H9 (cell line): ENCODE data around the gene EFNB2. TPM values are rescaled to one million over a fixed set of nuclear protein-coding genes. Genes with fewer than 3 reads are reported as not detected.

Experiments used
- DNase-seq: peaks from one replicate; pipeline ENCODE4 v3.0.0-alpha.2; 2017
- H2AFZ ChIP-seq: one replicate; pipeline ENCODE4 v1.6.1; 2013; ENCODE audit warnings: mild to moderate bottlenecking, low read length, control low read depth, moderate library complexity
- H2AK5ac ChIP-seq: 2 replicates; pipeline ENCODE4 v1.6.1; 2013; ENCODE audit warnings: low read length, control low read depth, mixed read lengths; ENCODE audit not compliant: insufficient read length
- H2BK120ac ChIP-seq: one replicate; pipeline ENCODE4 v1.6.1; 2013; ENCODE audit warnings: low read depth, mild to moderate bottlenecking, low read length, control low read depth, inconsistent platforms; ENCODE audit not compliant: poor library complexity, severe bottlenecking
- H2BK12ac ChIP-seq: 2 replicates; pipeline ENCODE4 v1.6.1; 2013; ENCODE audit warnings: low read length, control low read depth, mixed read lengths, low read depth; ENCODE audit not compliant: insufficient read length
- H2BK15ac ChIP-seq: 2 replicates; pipeline ENCODE4 v1.6.1; 2013; ENCODE audit warnings: low read depth, low read length, control low read depth
- H2BK20ac ChIP-seq: one replicate; pipeline ENCODE4 v1.6.1; 2013; ENCODE audit warnings: low read depth, mild to moderate bottlenecking, low read length, control low read depth, inconsistent platforms; ENCODE audit not compliant: poor library complexity, severe bottlenecking
- H2BK5ac ChIP-seq: 2 replicates; pipeline ENCODE4 v1.6.1; 2013; ENCODE audit warnings: low read length, control low read depth, mixed read lengths; ENCODE audit not compliant: insufficient read length
- H3K14ac ChIP-seq: 2 replicates; pipeline ENCODE4 v1.6.1; 2013; ENCODE audit warnings: low read length, control low read depth; ENCODE audit not compliant: insufficient read depth
- H3K18ac ChIP-seq: 2 replicates; pipeline ENCODE4 v1.6.1; 2013; ENCODE audit warnings: low read depth, mild to moderate bottlenecking, mixed read lengths, low read length, control low read depth; ENCODE audit not compliant: insufficient read length
- H3K23ac ChIP-seq: 2 replicates; pipeline ENCODE4 v1.6.1; 2013; ENCODE audit warnings: low read length, control low read depth, mixed read lengths, low read depth; ENCODE audit not compliant: insufficient read length
- H3K23me2 ChIP-seq: 2 replicates; pipeline ENCODE4 v1.6.1; 2013; ENCODE audit warnings: low read depth, mild to moderate bottlenecking, mixed read lengths, low read length, control low read depth; ENCODE audit not compliant: insufficient read length, poor library complexity, severe bottlenecking
- H3K27ac ChIP-seq: 2 replicates; pipeline ENCODE4 v1.5.1; 2013; ENCODE audit warnings: low read length, control low read depth, mixed read lengths, low read depth; ENCODE audit not compliant: insufficient read length
- H3K27me3 ChIP-seq: 2 replicates; pipeline ENCODE4 v1.6.1; 2013; ENCODE audit warnings: low read length, control low read depth, inconsistent platforms; ENCODE audit not compliant: insufficient read depth
- H3K4ac ChIP-seq: 2 replicates; pipeline ENCODE4 v1.6.1; 2013; ENCODE audit warnings: low read depth, mild to moderate bottlenecking, control low read depth, inconsistent platforms, low read length, moderate library complexity
- H3K4me1 ChIP-seq: 2 replicates; pipeline ENCODE4 v1.6.1; 2013; ENCODE audit warnings: low read length, control low read depth, inconsistent platforms; ENCODE audit not compliant: insufficient read depth
- H3K4me2 ChIP-seq: 2 replicates; pipeline ENCODE4 v1.6.1; 2013; ENCODE audit warnings: low read length, control low read depth, mixed read lengths; ENCODE audit not compliant: insufficient read length, insufficient read depth
- H3K56ac ChIP-seq: 2 replicates; pipeline ENCODE4 v1.6.1; 2013; ENCODE audit warnings: low read depth, mild to moderate bottlenecking, mixed read lengths, low read length, control low read depth; ENCODE audit not compliant: insufficient read length
- H3K79me1 ChIP-seq: 2 replicates; pipeline ENCODE4 v1.6.1; 2013; ENCODE audit warnings: low read depth, mild to moderate bottlenecking, moderate library complexity, low read length, control low read depth, inconsistent platforms; ENCODE audit not compliant: insufficient read depth, poor library complexity, severe bottlenecking
- H3K79me2 ChIP-seq: 2 replicates; pipeline ENCODE4 v1.6.1; 2013; ENCODE audit warnings: low read length, control low read depth, inconsistent platforms; ENCODE audit not compliant: insufficient read depth
- H3K9ac ChIP-seq: 2 replicates; pipeline ENCODE4 v1.6.1; 2013; ENCODE audit warnings: low read length, control low read depth, mixed read lengths; ENCODE audit not compliant: insufficient read length; ENCODE audit errors: extremely low read depth
- H3K9me3 ChIP-seq: one replicate; pipeline ENCODE4 v1.6.1; 2013; ENCODE audit warnings: low read depth, low read length, inconsistent platforms; ENCODE audit not compliant: control insufficient read depth
- H3T11ph ChIP-seq: one replicate; pipeline ENCODE4 v1.6.1; 2013; ENCODE audit warnings: mild to moderate bottlenecking, low read length, control low read depth, inconsistent platforms
- H4K20me1 ChIP-seq: one replicate; pipeline ENCODE4 v1.6.1; 2013; ENCODE audit not compliant: control insufficient read depth, insufficient read length, insufficient read depth
- H4K5ac ChIP-seq: 2 replicates; pipeline ENCODE4 v1.6.1; 2013; ENCODE audit warnings: low read depth, mild to moderate bottlenecking, mixed read lengths, low read length, control low read depth; ENCODE audit not compliant: insufficient read length
- H4K8ac ChIP-seq: replicated peaks from 2 replicates; pipeline ENCODE4 v1.6.1; 2013; ENCODE audit warnings: low read length, control low read depth, mixed read lengths, low read depth; ENCODE audit not compliant: insufficient read length
- H4K91ac ChIP-seq: 2 replicates; pipeline ENCODE4 v1.6.1; 2013; ENCODE audit warnings: low read depth, mild to moderate bottlenecking, moderate library complexity, mixed read lengths, low read length, control low read depth; ENCODE audit not compliant: insufficient read length
- H3K27ac Mint-ChIP-seq, 3 experiments: 2 replicates in 2 of 3; 3 replicates in 1 of 3; pipeline ENCODE4 v1.8.0; 2020 to 2021; ENCODE audit warnings: mixed read lengths in 3 of 3, mild to moderate bottlenecking in 1 of 3, moderate library complexity in 1 of 3
- H3K27me3 Mint-ChIP-seq: 2 replicates; pipeline ENCODE4 v1.8.0; 2021; ENCODE audit warnings: low read depth, mild to moderate bottlenecking, moderate library complexity, mixed read lengths
- H3K36me3 Mint-ChIP-seq, 3 experiments: 2 replicates in 2 of 3; 3 replicates in 1 of 3; pipeline ENCODE4 v1.8.0; 2020 to 2021; ENCODE audit warnings: low read depth in 3 of 3, mixed read lengths in 3 of 3; ENCODE audit not compliant: insufficient read depth in 1 of 3
- H3K4me1 Mint-ChIP-seq, 2 experiments: 2 replicates each; pipeline ENCODE4 v1.8.0; 2020; ENCODE audit warnings: mixed read lengths in 2 of 2
- H3K4me3 Mint-ChIP-seq, 2 experiments: 2 replicates in 1 of 2; 3 replicates in 1 of 2; pipeline ENCODE4 v1.8.0; 2020 to 2021; ENCODE audit warnings: mild to moderate bottlenecking in 2 of 2, mixed read lengths in 2 of 2, moderate library complexity in 1 of 2
- H3K9me3 Mint-ChIP-seq, 2 experiments: 2 replicates in 1 of 2; 3 replicates in 1 of 2; pipeline ENCODE4 v1.8.0; 2020; ENCODE audit warnings: mild to moderate bottlenecking in 2 of 2, mixed read lengths in 2 of 2, moderate library complexity in 1 of 2
- CTCF ChIP-seq: fragments of 200-600 bp; sonication (generic); conservative IDR thresholded peaks from 3 replicates; pipeline ENCODE4 v1.8.0; 2021; ENCODE audit warnings: antibody characterized with exemption, mild to moderate bottlenecking
- WGBS: extraction: QIAGEN DNeasy Blood & Tissue Kit; methylation state at CpG from one replicate; pipeline ENCODE4 v1.1.7; 2013; ENCODE audit warnings: missing lambda C conversion rate, low lambda C conversion rate, mixed read lengths; ENCODE audit not compliant: insufficient read length; ENCODE audit errors: extremely low coverage; 5-methylcytosine and 5-hydroxymethylcytosine counted together
- total RNA-seq: library from RNA; stranded (reverse); gene quantifications from 2 replicates; pipeline ENCODE4 v1.2.1, GENCODE V29; 2021

The EFNB2 gene
- total RNA-seq, 1 experiment from 2014 or later = 12.7 TPM

GRCh38 chr13:106527445-106527801, 8.0 kb downstream of the EFNB2 start:
- H3K27ac Mint-ChIP-seq = no peak overlapping the region
- no peak overlapping the region for H3K4me3 Mint-ChIP-seq
- H3K4me1 Mint-ChIP-seq = peaks cover 85 to 86% of the 10 kb centered on the region in 2 experiments

More at GRCh38 chr13:106527445-106527801, 8.0 kb downstream of the EFNB2 start:
- no peak for DNase-seq
- Histone ChIP-seq H4K20me1 (no peaks in the 10 kb centered on the region), H3K14ac (no peak overlapping the region), H3K18ac (no peak overlapping the region), H4K5ac (no peak overlapping the region), H3K23ac (no peak overlapping the region), H3K79me2 (peaks cover 12% of the 10 kb centered on the region; the same call in 1 of the 2 replicates), H2AK5ac (no peak overlapping the region), H3K4ac (no peak overlapping the region), H2BK12ac (no peak overlapping the region), H3K9ac (no peak overlapping the region), H3K23me2 (no peaks in the 10 kb centered on the region), H3K27ac (no peak overlapping the region), H3K4me1 (peaks cover 34% of the 10 kb centered on the region), H3K56ac (no peak overlapping the region), H2AFZ (no peak overlapping the region), H2BK5ac (no peak overlapping the region), H3T11ph (no peak overlapping the region), H3K79me1 (no peaks in the 10 kb centered on the region), H4K8ac (no peak overlapping the region), H3K27me3 (no peaks in the 10 kb centered on the region), H2BK15ac (no peak overlapping the region), H2BK20ac (no peak overlapping the region), H3K9me3 (no peaks in the 10 kb centered on the region), H3K4me2 (no peak overlapping the region), H2BK120ac (no peak overlapping the region), H4K91ac (no peak overlapping the region)
- Mint-ChIP-seq H3K9me3 (no peaks in the 10 kb centered on the region), H3K36me3 (no peaks in the 10 kb centered on the region), H3K27me3 (peaks cover 24% of the 10 kb centered on the region)
- TF ChIP-seq CTCF = no peak
- WGBS = no CpG with 5 or more reads among the region's 1 CpG
